Panc1 (cell line): ENCODE data around the gene VTN. TPM values are rescaled to one million over a fixed set of nuclear protein-coding genes. Genes with fewer than 3 reads are reported as not detected.

Source experiments
- ATAC-seq: fragments of 200-7000 bp; cut with Tn5 transposase; 2 replicates; pipeline ENCODE4 v1.9.1; 2020; ENCODE audit warnings: mild to moderate bottlenecking, moderate library complexity
- BruUV-seq: library from RNA; stranded (reverse); fragments of 400-500 nt; replicated peaks from 2 replicates; lab custom pipeline; 2021; lab: Mats Ljungman, UMichigan
- CTCF ChIA-PET: fragments of 300-600 bp; sonication (Branson Sonifier 250); formaldehyde crosslinking; loops from one replicate; lab custom pipeline; 2022; ENCODE audit warnings: antibody characterized with exemption; lab: Charles Lee
- POLR2A ChIA-PET: fragments of 300-600 bp; sonication (Branson Sonifier 250); formaldehyde crosslinking; loops from one replicate; lab custom pipeline; 2022; ENCODE audit warnings: antibody characterized with exemption; lab: Charles Lee
- DNase-seq: peaks from one replicate; pipeline ENCODE4 v3.0.0-alpha.2; 2010; ENCODE audit warnings: low read depth, low spot score
- H3K27ac ChIP-seq: 2 replicates; pipeline ENCODE4 v1.5.1; 2011; ENCODE audit warnings: mild to moderate bottlenecking, low read length, inconsistent platforms
- H3K27me3 ChIP-seq: fragments of 200-500 bp; sonication (Bioruptor generic); 2 replicates; pipeline ENCODE4 v1.6.0; 2014; ENCODE audit warnings: low read length, inconsistent platforms; ENCODE audit not compliant: control insufficient read depth, insufficient read depth
- H3K36me3 ChIP-seq: fragments of 200-500 bp; sonication (Bioruptor generic); 2 replicates; pipeline ENCODE4 v1.5.1; 2014; ENCODE audit warnings: inconsistent platforms, mild to moderate bottlenecking, low read length, moderate library complexity; ENCODE audit not compliant: control insufficient read depth, insufficient read depth
- H3K4me1 ChIP-seq: 2 replicates; pipeline ENCODE4 v1.5.1; 2011; ENCODE audit warnings: inconsistent platforms, mild to moderate bottlenecking, low read length, moderate library complexity; ENCODE audit not compliant: control insufficient read depth, insufficient read depth
- H3K4me3 ChIP-seq, 2 experiments: 2 replicates each; pipeline ENCODE4 v1.5.1; 2011 to 2012; ENCODE audit warnings: low read depth in 2 of 2, low read length in 2 of 2, mild to moderate bottlenecking in 2 of 2, inconsistent platforms in 1 of 2, moderate library complexity in 1 of 2
- H3K9me3 ChIP-seq: fragments of 200-500 bp; sonication (Bioruptor generic); 2 replicates; pipeline ENCODE4 v1.5.1; 2014; ENCODE audit warnings: low read depth, mild to moderate bottlenecking, inconsistent platforms, low read length, moderate library complexity; ENCODE audit not compliant: control insufficient read depth, insufficient read depth
- CTCF ChIP-seq: fragments of 450-650 bp; IDR thresholded peaks from 2 replicates; pipeline ENCODE4 v1.5.1; 2017; ENCODE audit warnings: mild to moderate bottlenecking
- POLR2AphosphoS5 ChIP-seq: IDR thresholded peaks from 2 replicates; pipeline ENCODE4 v1.6.1; 2012; ENCODE audit warnings: mild to moderate bottlenecking, low read depth, low read length, moderate library complexity
- SIN3A ChIP-seq: IDR thresholded peaks from 2 replicates; pipeline ENCODE4 v1.6.1; 2012; ENCODE audit warnings: low read depth, mild to moderate bottlenecking, low read length, moderate library complexity, borderline replicate concordance; ENCODE audit not compliant: insufficient read depth
- TCF7L2 ChIP-seq: IDR thresholded peaks from 2 replicates; pipeline ENCODE4 v1.6.1; 2011; ENCODE audit warnings: mild to moderate bottlenecking, low read depth, low read length, inconsistent platforms
- in situ Hi-C: cut with HindIII; loops from 2 replicates; pipeline ENCODE4 v1.10.0; 2016; ENCODE audit warnings: low sequenced_read_pairs, low pct_unique_long_range_greater_than_20kb
- intact Hi-C: fragments of 100-400 bp; cut with micrococcal nuclease; formaldehyde crosslinking; loops from one replicate; pipeline ENCODE4 v1.10.0; 2022; ENCODE audit not compliant: unreplicated experiment
- total RNA-seq: library from RNA; stranded (reverse); gene quantifications from one replicate; pipeline ENCODE4 v1.2.1, GENCODE V29; 2021; ENCODE audit not compliant: unreplicated experiment
- TF ChIP-seq, protein P1 (sequence below), 2 experiments: IDR thresholded peaks; 2 replicates each; pipeline ENCODE4 v1.6.1; 2011 to 2012; ENCODE audit warnings: low read depth in 2 of 2, control low read depth in 1 of 2, low read length in 1 of 2, mild to moderate bottlenecking in 1 of 2, moderate library complexity in 1 of 2; ENCODE audit not compliant: insufficient read depth in 1 of 2

The VTN gene
- total RNA-seq, 1 experiment from 2014 or later: 2.3 TPM

- CTCF ChIA-PET: no interaction called here
- no peak for ATAC-seq
- H3K27ac ChIP-seq: peak overlapping the region; percentile 95
- DNase-seq: no peak
- POLR2A ChIA-PET: interaction anchor here (2.1 kb wide), 1 partner anchor 15 kb away, joined by 8 read pairs; the partner anchor contains the start of genes IFT20 and TNFAIP1
- TF ChIP-seq CTCF: no peak
- TF ChIP-seq TCF7L2: no peak
- TF ChIP-seq POLR2AphosphoS5: no peak
- TF ChIP-seq SIN3A: no peak
- TF ChIP-seq, protein P1, sequence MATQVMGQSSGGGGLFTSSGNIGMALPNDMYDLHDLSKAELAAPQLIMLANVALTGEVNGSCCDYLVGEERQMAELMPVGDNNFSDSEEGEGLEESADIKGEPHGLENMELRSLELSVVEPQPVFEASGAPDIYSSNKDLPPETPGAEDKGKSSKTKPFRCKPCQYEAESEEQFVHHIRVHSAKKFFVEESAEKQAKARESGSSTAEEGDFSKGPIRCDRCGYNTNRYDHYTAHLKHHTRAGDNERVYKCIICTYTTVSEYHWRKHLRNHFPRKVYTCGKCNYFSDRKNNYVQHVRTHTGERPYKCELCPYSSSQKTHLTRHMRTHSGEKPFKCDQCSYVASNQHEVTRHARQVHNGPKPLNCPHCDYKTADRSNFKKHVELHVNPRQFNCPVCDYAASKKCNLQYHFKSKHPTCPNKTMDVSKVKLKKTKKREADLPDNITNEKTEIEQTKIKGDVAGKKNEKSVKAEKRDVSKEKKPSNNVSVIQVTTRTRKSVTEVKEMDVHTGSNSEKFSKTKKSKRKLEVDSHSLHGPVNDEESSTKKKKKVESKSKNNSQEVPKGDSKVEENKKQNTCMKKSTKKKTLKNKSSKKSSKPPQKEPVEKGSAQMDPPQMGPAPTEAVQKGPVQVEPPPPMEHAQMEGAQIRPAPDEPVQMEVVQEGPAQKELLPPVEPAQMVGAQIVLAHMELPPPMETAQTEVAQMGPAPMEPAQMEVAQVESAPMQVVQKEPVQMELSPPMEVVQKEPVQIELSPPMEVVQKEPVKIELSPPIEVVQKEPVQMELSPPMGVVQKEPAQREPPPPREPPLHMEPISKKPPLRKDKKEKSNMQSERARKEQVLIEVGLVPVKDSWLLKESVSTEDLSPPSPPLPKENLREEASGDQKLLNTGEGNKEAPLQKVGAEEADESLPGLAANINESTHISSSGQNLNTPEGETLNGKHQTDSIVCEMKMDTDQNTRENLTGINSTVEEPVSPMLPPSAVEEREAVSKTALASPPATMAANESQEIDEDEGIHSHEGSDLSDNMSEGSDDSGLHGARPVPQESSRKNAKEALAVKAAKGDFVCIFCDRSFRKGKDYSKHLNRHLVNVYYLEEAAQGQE (IDR thresholded peaks at IDR 0.05; ENCODE audit: insufficient read depth in 1 of 2, low read depth in 2 of 2, low read length in 1 of 2): no peak
- in situ Hi-C loops: no loop called here
- peak overlapping the region; percentile 79 to 95 for H3K4me3 ChIP-seq
- no TSS peak for BruUV-seq
- H3K4me1 ChIP-seq: peaks cover 23% of the 10 kb centered on the region
- H3K27me3 ChIP-seq: no peaks in the 10 kb centered on the region
- intact Hi-C loops: no loop called here
- H3K36me3 ChIP-seq: no peaks in the 10 kb centered on the region
- no peaks in the 10 kb centered on the region for H3K9me3 ChIP-seq
Observed at GRCh38 chr17:28320215-28321061, 49.7 kb downstream of the VTN start.

GRCh38 chr17:28319598-28319935 lies 50.5 kb downstream of the VTN start:
- TF ChIP-seq POLR2AphosphoS5: no peak
- no peak for TF ChIP-seq SIN3A
- TF ChIP-seq, protein P1 (IDR thresholded peaks at IDR 0.05; ENCODE audit: insufficient read depth in 1 of 2, low read depth in 2 of 2, low read length in 1 of 2): no peak
- no peak for TF ChIP-seq TCF7L2
- no peak for TF ChIP-seq CTCF
- POLR2A ChIA-PET: interaction anchor here (2.1 kb wide), 1 partner anchor 16 kb away, joined by 8 read pairs; the partner anchor contains the start of genes IFT20 and TNFAIP1
- no peak for DNase-seq
- CTCF ChIA-PET: interaction anchor here (0.6 kb wide), 1 partner anchor 28 kb away, joined by 3 read pairs; no protein-coding TSS in a partner anchor
- in situ Hi-C loops (no loop called here), intact Hi-C loops (no loop called here)
- Histone ChIP-seq H3K27me3 (no peaks in the 10 kb centered on the region), H3K4me3 (peak overlapping the region; percentile 79 to 95), H3K4me1 (peaks cover 23% of the 10 kb centered on the region), H3K36me3 (no peaks in the 10 kb centered on the region), H3K27ac (peak overlapping the region; percentile 95), H3K9me3 (no peaks in the 10 kb centered on the region)
- no TSS peak for BruUV-seq
- no peak for ATAC-seq
